Mononuclear cell (primary cell): ENCODE measurements around the gene MGLL. TPM values are rescaled to one million over a fixed set of nuclear protein-coding genes. Genes with fewer than 3 reads are reported as not detected.

Source experiments
- H3K27me3 ChIP-seq: 2 replicates; pipeline ENCODE4 v1.6.0; 2011; ENCODE audit warnings: low read length, control low read depth; ENCODE audit not compliant: insufficient read depth
- H3K4me1 ChIP-seq: 2 replicates; pipeline ENCODE4 v1.5.1; 2011; ENCODE audit warnings: mild to moderate bottlenecking, low read length, control low read depth; ENCODE audit not compliant: insufficient read depth
- H3K4me3 ChIP-seq: 2 replicates; pipeline ENCODE4 v1.5.1; 2011; ENCODE audit warnings: mild to moderate bottlenecking, low read length, moderate library complexity
- H3K9me3 ChIP-seq: 2 replicates; pipeline ENCODE4 v1.5.1; 2011; ENCODE audit warnings: low read depth, mild to moderate bottlenecking, control low read depth, low read length
- total RNA-seq: library from RNA; depleted of rRNA; stranded (reverse); fragments of >200 nt; gene quantifications from one replicate; pipeline ENCODE4 v1.2.3, GENCODE V29; 2012

MGLL gene
- total RNA-seq, 1 donor: 10.7 TPM

- Histone ChIP-seq H3K4me1 (peaks cover 36% of the 10 kb centered on the region), H3K27me3 (peaks cover 8% of the 10 kb centered on the region), H3K4me3 (no peak overlapping the region), H3K9me3 (peaks cover 18% of the 10 kb centered on the region)
These were observed 2.0 kb upstream of the MGLL start for GRCh38 chr3:127824151-127824825.

- Histone ChIP-seq H3K4me1 (peaks cover 36% of the 10 kb centered on the region), H3K27me3 (peaks cover 8% of the 10 kb centered on the region), H3K4me3 (no peak overlapping the region), H3K9me3 (peaks cover 10% of the 10 kb centered on the region)
These were observed 1.1 kb upstream of the MGLL start for GRCh38 chr3:127823426-127823857.

- H3K4me3 ChIP-seq: peak overlapping the region; percentile 49
- H3K4me1 ChIP-seq: peaks cover 36% of the 10 kb centered on the region
- H3K27me3 ChIP-seq: peaks cover 8% of the 10 kb centered on the region
- H3K9me3 ChIP-seq: peaks cover 4% of the 10 kb centered on the region
These were observed 539 bp upstream of the MGLL start for GRCh38 chr3:127822682-127823425.

DNA sequence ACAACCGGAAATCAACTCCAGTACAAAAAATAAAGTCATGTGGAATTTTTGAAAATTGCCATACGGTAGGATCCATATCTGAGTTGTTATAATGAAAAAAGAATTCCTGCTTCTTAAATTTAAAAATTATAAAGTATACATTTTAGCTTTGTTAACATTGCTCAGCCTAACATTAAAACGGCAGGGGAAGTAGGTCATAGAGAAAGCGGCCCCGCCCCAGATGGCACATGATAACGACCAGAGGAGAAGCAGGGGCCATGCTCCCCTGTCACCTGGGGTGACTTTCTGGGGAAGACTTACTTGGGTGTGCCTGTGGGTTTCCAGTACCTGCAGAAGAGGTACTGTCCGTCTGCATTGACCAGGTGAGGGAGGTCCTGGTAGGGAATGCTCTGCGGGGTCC lies 921 bp downstream of the MGLL start:
- no peaks in the 10 kb centered on the region for H3K9me3 ChIP-seq
- H3K4me3 ChIP-seq: no peak overlapping the region
- H3K27me3 ChIP-seq: peaks cover 6% of the 10 kb centered on the region
- H3K4me1 ChIP-seq: peaks cover 45% of the 10 kb centered on the region

DNA sequence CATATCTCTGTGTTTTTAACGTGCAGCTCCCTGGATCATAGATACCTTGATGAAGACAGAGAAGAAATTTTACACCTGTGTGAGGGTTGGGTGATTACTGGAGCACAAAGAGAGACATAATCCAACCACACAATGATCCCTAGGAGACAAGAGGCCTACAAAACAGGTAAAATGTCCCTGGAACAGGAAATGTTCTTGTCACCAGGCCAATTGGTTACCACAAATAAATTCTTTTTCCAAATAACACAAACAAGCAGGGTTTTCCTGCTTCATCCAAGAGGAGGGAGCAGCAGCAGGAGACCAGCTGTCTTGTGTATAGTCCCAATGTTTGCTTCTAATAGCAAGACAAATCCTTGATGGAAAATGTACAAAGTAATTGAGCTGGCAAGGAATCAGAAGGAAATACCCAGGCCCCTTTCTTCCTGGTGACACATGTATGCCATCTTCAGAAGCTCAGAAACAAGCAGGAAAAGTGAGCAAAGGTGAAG lies 1.4 kb downstream of the MGLL start:
- H3K27me3 ChIP-seq: peaks cover 6% of the 10 kb centered on the region
- H3K9me3 ChIP-seq: no peaks in the 10 kb centered on the region
- H3K4me3 ChIP-seq: no peak overlapping the region
- H3K4me1 ChIP-seq: peaks cover 45% of the 10 kb centered on the region

DNA sequence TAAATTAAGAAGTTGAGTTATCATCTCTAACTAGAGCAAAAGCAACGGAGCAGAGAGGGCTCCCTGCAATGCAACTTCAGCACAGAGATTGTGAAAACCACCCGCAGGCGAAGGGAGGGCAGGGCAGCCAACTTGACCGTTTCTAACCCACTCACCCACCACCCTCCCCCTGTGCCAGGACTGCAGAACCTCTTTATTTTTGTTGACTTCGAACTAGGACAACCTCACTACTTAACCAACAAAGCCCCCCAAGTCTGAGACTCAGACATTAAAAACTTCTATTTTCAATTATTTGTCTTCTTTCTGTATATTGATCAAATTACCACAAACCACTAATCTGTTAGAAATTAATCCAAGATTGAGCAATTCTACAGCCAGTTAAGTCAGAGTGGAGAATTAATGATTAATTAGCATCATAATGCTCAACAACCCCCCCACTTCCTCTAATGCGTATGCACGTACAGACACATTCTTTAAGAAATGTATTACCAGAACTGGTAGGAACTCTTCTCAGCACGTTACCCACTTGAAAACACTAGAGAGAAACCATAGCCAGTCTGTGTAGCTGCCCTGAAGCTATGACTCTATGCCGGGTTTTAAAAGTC lies 2.0 kb downstream of the MGLL start:
- Histone ChIP-seq H3K4me3 (no peak overlapping the region), H3K4me1 (peaks cover 45% of the 10 kb centered on the region), H3K27me3 (peaks cover 6% of the 10 kb centered on the region), H3K9me3 (no peaks in the 10 kb centered on the region)

DNA sequence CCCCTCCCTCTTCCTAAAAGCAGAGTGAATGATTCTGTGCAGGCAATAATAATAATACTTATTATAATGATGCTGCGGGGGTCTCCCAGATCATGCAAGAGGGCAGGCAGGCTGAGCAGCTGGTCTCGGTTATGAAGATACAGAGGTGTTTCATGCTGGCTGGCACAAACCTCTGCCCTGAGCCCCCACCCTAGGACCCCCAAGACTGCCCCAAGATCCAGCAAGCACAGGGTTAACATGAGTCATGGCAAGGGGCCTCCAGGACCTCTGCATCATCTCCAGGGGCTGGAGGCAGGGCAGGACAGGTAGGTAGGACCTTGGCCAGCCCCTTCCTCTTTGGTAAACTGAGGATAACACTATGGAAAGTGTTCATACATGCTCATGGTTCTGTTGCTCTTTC lies 2.7 kb downstream of the MGLL start:
- Histone ChIP-seq H3K4me3 (no peak overlapping the region), H3K27me3 (peaks cover 6% of the 10 kb centered on the region), H3K9me3 (no peaks in the 10 kb centered on the region), H3K4me1 (peaks cover 45% of the 10 kb centered on the region)

GRCh38 chr3:127819086-127819485 lies 3.2 kb downstream of the MGLL start:
- H3K4me1 ChIP-seq: peaks cover 45% of the 10 kb centered on the region
- peaks cover 6% of the 10 kb centered on the region for H3K27me3 ChIP-seq
- no peak overlapping the region for H3K4me3 ChIP-seq
- H3K9me3 ChIP-seq: no peaks in the 10 kb centered on the region

- no peak overlapping the region for H3K4me3 ChIP-seq
- H3K27me3 ChIP-seq: peaks cover 2% of the 10 kb centered on the region
- peaks cover 36% of the 10 kb centered on the region for H3K4me1 ChIP-seq
- H3K9me3 ChIP-seq: no peaks in the 10 kb centered on the region
These were observed 4.9 kb downstream of the MGLL start for GRCh38 chr3:127817406-127817841.

DNA sequence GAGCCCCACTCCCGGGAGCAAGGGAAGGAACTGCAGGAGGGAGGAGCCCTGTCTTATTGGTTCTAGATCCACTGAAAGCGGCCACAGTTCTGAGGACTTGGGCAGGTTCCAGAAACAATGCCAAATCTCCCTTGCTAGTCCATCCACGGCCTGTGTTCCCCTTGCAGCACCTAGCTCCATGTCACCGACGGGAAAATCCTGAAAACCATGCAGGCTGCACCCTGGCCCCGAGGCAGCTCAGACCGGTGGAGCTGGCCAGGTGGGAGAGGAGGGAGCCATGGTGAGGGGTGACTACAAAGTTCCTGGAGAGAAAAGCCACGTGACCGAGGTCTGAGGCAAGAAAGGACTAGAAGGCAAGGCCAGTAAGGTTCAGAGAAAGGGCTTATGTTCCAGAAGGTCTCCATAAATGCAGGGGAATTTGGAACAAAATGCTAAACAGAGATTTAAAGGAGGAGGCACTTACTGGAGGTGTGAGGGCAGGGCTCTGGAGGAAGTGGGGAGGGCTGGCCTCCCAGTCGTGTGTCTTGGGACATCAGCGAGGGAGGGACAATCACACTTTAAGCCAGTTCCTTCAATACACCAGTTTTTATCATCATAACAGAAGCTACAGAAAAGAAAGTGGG lies 5.4 kb downstream of the MGLL start:
- peaks cover 31% of the 10 kb centered on the region for H3K4me1 ChIP-seq
- no peaks in the 10 kb centered on the region for H3K9me3 ChIP-seq
- no peak overlapping the region for H3K4me3 ChIP-seq
- peaks cover 2% of the 10 kb centered on the region for H3K27me3 ChIP-seq

DNA sequence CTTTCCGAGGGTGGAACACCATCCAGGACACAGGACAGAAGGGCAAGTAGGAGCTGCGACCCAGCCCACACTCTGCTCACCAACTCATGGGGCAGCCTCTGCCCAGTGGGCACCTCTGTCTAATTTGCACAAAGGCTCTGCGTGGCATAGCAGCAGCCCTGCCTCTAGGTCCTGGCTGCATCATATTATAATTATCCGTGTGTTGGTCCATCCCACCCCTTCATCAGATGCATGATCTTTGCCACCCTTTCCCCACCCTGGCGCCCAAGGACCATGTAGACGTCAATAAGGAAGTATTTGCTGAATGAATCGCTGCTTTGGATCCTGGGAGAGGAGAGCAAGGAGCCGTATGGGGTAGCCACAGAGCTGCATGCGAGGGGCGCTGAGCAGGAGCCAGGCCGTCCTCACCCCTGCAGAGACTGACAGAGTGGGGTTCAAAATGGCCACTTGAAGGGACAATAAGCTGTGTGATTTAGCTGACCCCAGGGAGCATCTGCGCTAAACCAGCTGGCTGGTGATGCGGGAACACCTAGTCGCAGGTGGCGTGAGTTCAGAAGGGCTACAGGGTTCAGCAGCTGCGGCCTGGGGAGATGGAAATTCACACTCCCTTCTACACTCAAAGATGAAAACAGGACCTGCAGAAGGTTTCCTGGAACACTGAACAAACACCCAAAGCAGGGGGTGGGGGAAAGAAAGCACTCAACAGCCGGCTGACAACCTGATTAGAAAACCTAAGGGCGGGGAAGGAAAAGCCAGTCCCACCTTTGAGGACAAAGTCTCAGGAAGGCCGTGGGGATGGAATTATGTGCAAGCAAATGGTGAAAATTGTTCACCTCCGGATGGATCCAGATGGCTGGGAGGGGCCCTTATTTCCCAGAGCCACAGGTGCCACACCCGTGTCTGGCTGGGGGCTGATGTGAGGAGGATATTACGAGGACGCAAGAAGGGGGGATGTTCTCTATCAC lies 6.4 kb downstream of the MGLL start:
- Histone ChIP-seq H3K27me3 (peaks cover 2% of the 10 kb centered on the region), H3K4me3 (no peak overlapping the region), H3K4me1 (peaks cover 23% of the 10 kb centered on the region), H3K9me3 (no peaks in the 10 kb centered on the region)

DNA sequence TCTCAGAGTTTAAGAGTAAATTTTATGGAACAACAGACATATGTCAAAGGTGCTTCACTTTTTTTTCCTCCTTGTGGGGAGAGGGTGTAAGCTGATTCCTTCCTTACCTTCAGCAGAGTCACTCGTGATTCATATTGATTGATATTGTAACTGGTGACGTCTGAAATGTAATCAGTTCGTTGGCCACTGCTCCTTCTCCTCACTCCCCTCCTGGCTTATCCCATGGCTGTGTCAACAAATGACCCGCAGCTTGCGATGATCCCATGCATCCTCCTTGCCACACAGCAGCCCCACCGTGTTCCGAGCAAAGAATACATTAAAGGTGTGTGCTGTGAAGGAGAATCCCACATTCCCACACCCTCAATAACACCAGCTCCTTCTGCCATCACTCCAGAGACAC lies 7.3 kb downstream of the MGLL start:
- Histone ChIP-seq H3K4me3 (no peak overlapping the region), H3K9me3 (no peaks in the 10 kb centered on the region), H3K4me1 (peaks cover 13% of the 10 kb centered on the region), H3K27me3 (no peaks in the 10 kb centered on the region)

- Histone ChIP-seq H3K4me3 (no peak overlapping the region), H3K4me1 (peaks cover 9% of the 10 kb centered on the region), H3K9me3 (no peaks in the 10 kb centered on the region), H3K27me3 (no peaks in the 10 kb centered on the region)
These were observed 8.0 kb downstream of the MGLL start for GRCh38 chr3:127814325-127814781.

GRCh38 chr3:127812151-127812550 lies 10.2 kb downstream of the MGLL start:
- Histone ChIP-seq H3K27me3 (no peaks in the 10 kb centered on the region), H3K4me3 (no peak overlapping the region), H3K4me1 (peaks cover 4% of the 10 kb centered on the region), H3K9me3 (no peaks in the 10 kb centered on the region)
